ENCODE measurements around the gene TBX18.

The TBX18 gene

DNA sequence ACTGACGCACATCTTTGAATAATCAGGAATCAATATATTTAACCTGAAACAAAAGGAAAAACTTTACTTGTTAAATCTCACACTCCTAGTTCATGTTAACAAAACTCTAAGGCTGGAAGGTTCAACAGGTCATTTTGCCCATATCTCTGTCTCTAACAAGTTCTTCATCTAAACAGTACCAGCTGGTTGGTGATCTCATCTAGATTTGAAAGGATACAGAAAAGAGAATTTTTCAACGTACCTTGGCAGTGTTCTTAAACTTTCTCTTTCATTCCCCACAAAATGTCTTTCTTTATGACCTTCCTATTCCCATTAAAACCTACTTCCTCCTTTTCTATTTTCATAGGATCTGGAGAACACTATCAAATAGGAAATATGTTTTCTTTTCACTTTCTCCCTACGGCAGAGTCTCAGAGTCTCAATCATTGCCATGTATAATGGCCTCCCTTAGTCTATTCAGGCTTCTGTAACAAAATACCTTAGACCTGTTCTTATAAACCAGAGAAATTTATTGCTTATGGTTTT lies 111.3 kb downstream of the TBX18 start:
- Histone ChIP-seq H3K4me1 (ENCODE audit: control insufficient read depth in 2 of 2, insufficient read depth in 1 of 2, low read depth in 1 of 2, low read length in 2 of 2) (no peaks in the 10 kb centered on the region), H2AFZ (ENCODE audit: low read length) (no peak overlapping the region), H3K27ac (replicated peaks; ENCODE audit: low read length) (no peak overlapping the region), H2BK15ac (ENCODE audit: low read length) (no peak overlapping the region), H3K23ac (ENCODE audit: low read depth, low read length, poor library complexity) (no peak overlapping the region), H4K8ac (ENCODE audit: low read depth, low read length) (no peak overlapping the region), H2AK5ac (ENCODE audit: low read depth, low read length) (no peak overlapping the region), H3K9me3 (replicated peaks in 1 of 2; ENCODE audit: control insufficient read depth in 2 of 2, insufficient read depth in 1 of 2, low read depth in 1 of 2, low read length in 2 of 2) (no peaks in the 10 kb centered on the region), H3K14ac (ENCODE audit: low read length) (no peak overlapping the region), H3K79me1 (ENCODE audit: low read depth, low read length) (no peaks in the 10 kb centered on the region), H3K36me3 (replicated peaks in 1 of 2; ENCODE audit: control insufficient read depth in 2 of 2, insufficient read depth in 2 of 2, low read length in 2 of 2) (no peaks in the 10 kb centered on the region), H2BK5ac (ENCODE audit: low read length) (no peak overlapping the region), H3K4me2 (ENCODE audit: insufficient read depth, low read length, poor library complexity, severe bottlenecking) (no peak overlapping the region), H3K4me3 (ENCODE audit: low read length in 2 of 2) (no peak overlapping the region), H3K27me3 (ENCODE audit: control insufficient read depth in 3 of 3, insufficient read depth in 3 of 3, low read depth in 1 of 3, low read length in 3 of 3) (no peaks in the 10 kb centered on the region), H3K18ac (ENCODE audit: low read length) (no peak overlapping the region), H3K4ac (ENCODE audit: low read length) (no peak overlapping the region), H2BK12ac (ENCODE audit: low read length) (no peak overlapping the region), H3K9ac (ENCODE audit: low read depth, low read length, poor library complexity) (no peak overlapping the region), H4K91ac (ENCODE audit: low read depth, low read length, poor library complexity) (no peak overlapping the region), H2BK120ac (ENCODE audit: low read depth, low read length) (no peak overlapping the region)
- no CpG with 5 or more reads among the region's 3 CpGs for WGBS, 2 donors (ENCODE audit: extremely low coverage in 2 of 2, insufficient read length in 2 of 2, insufficient replicate concordance in 1 of 2)
- DNase-seq (ENCODE audit: low spot score) = no peak

DNA sequence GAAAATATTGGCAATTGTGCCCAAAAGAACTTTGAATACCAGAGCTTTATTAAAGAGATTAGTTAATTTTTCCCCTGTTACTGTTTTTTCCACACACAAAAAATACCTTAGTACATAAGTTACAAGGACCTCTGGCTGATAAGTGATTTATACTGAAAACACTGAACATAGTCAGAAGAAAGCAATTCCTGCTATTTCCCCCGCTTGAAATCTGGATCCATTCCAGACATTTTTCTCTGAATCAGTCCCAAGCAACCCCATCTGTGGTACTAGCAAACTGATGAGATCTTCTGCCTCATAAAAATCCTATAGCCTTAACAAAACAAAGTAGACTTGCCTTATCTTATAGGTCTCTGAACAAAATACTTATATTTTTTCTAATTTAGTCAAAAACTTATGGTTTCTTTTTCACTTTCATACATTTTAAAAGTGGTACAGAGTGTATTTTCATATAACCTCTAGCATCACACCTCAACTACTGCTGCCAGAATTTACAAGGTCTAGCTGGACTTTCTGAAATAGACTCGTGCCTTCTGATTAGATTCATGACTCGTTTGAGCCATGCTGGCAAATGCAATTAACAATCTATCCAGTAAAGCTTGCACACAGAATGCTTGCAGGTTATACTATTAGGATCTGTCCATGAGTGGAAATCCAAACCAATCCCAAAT lies 111.9 kb downstream of the TBX18 start:
- DNase-seq (ENCODE audit: low spot score) = no peak
- Histone ChIP-seq H3K18ac (ENCODE audit: low read length) (no peak overlapping the region), H3K4me1 (ENCODE audit: control insufficient read depth in 2 of 2, insufficient read depth in 1 of 2, low read depth in 1 of 2, low read length in 2 of 2) (no peaks in the 10 kb centered on the region), H3K4me3 (ENCODE audit: low read length in 2 of 2) (no peak overlapping the region), H4K91ac (ENCODE audit: low read depth, low read length, poor library complexity) (no peak overlapping the region), H3K9me3 (replicated peaks in 1 of 2; ENCODE audit: control insufficient read depth in 2 of 2, insufficient read depth in 1 of 2, low read depth in 1 of 2, low read length in 2 of 2) (no peaks in the 10 kb centered on the region), H3K36me3 (replicated peaks in 1 of 2; ENCODE audit: control insufficient read depth in 2 of 2, insufficient read depth in 2 of 2, low read length in 2 of 2) (no peaks in the 10 kb centered on the region), H3K79me1 (ENCODE audit: low read depth, low read length) (no peaks in the 10 kb centered on the region), H2BK5ac (ENCODE audit: low read length) (no peak overlapping the region), H3K14ac (ENCODE audit: low read length) (no peak overlapping the region), H2BK120ac (ENCODE audit: low read depth, low read length) (no peak overlapping the region), H3K4me2 (ENCODE audit: insufficient read depth, low read length, poor library complexity, severe bottlenecking) (no peak overlapping the region), H2BK15ac (ENCODE audit: low read length) (no peak overlapping the region), H4K8ac (ENCODE audit: low read depth, low read length) (no peak overlapping the region), H3K4ac (ENCODE audit: low read length) (no peak overlapping the region), H3K27me3 (ENCODE audit: control insufficient read depth in 3 of 3, insufficient read depth in 3 of 3, low read depth in 1 of 3, low read length in 3 of 3) (no peaks in the 10 kb centered on the region), H2AFZ (ENCODE audit: low read length) (no peak overlapping the region), H3K9ac (ENCODE audit: low read depth, low read length, poor library complexity) (no peak overlapping the region), H3K23ac (ENCODE audit: low read depth, low read length, poor library complexity) (no peak overlapping the region), H3K27ac (replicated peaks; ENCODE audit: low read length) (no peak overlapping the region), H2BK12ac (ENCODE audit: low read length) (no peak overlapping the region), H2AK5ac (ENCODE audit: low read depth, low read length) (no peak overlapping the region)
- no CpG with 5 or more reads among the region's 3 CpGs for WGBS, 2 donors (ENCODE audit: extremely low coverage in 2 of 2, insufficient read length in 2 of 2, insufficient replicate concordance in 1 of 2)

DNA sequence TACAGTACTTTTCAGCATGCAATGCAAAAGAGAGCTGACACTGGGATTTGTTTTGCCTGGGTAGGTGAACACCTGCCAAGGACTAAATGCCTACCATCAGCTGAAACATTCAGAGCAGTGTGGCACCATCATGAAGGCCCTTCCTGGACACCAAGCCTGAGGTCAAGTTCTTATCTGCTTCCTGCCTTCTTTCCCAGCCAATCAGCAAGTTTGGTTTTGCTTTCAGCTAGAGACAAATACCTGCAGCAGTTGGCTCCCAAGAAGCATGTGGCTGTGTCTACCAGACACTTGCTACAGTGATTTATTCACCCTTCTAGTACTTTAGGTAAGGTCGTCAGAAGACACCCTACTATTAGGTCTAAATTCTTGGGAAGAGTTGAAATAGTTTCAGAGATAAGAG lies 112.8 kb downstream of the TBX18 start:
- Histone ChIP-seq H3K4me2 (ENCODE audit: insufficient read depth, low read length, poor library complexity, severe bottlenecking) (no peak overlapping the region), H2BK12ac (ENCODE audit: low read length) (no peak overlapping the region), H2BK15ac (ENCODE audit: low read length) (no peak overlapping the region), H2BK120ac (ENCODE audit: low read depth, low read length) (no peak overlapping the region), H2AFZ (ENCODE audit: low read length) (no peak overlapping the region), H2BK5ac (ENCODE audit: low read length) (no peak overlapping the region), H3K9me3 (replicated peaks in 1 of 2; ENCODE audit: control insufficient read depth in 2 of 2, insufficient read depth in 1 of 2, low read depth in 1 of 2, low read length in 2 of 2) (no peaks in the 10 kb centered on the region), H4K91ac (ENCODE audit: low read depth, low read length, poor library complexity) (no peak overlapping the region), H3K4me3 (ENCODE audit: low read length in 2 of 2) (no peak overlapping the region), H3K36me3 (replicated peaks in 1 of 2; ENCODE audit: control insufficient read depth in 2 of 2, insufficient read depth in 2 of 2, low read length in 2 of 2) (no peaks in the 10 kb centered on the region), H3K9ac (ENCODE audit: low read depth, low read length, poor library complexity) (no peak overlapping the region), H3K27ac (replicated peaks; ENCODE audit: low read length) (no peak overlapping the region), H2AK5ac (ENCODE audit: low read depth, low read length) (no peak overlapping the region), H3K27me3 (ENCODE audit: control insufficient read depth in 3 of 3, insufficient read depth in 3 of 3, low read depth in 1 of 3, low read length in 3 of 3) (no peaks in the 10 kb centered on the region), H3K79me1 (ENCODE audit: low read depth, low read length) (no peaks in the 10 kb centered on the region), H4K8ac (ENCODE audit: low read depth, low read length) (no peak overlapping the region), H3K14ac (ENCODE audit: low read length) (no peak overlapping the region), H3K23ac (ENCODE audit: low read depth, low read length, poor library complexity) (no peak overlapping the region), H3K4ac (ENCODE audit: low read length) (no peak overlapping the region), H3K18ac (ENCODE audit: low read length) (no peak overlapping the region), H3K4me1 (ENCODE audit: control insufficient read depth in 2 of 2, insufficient read depth in 1 of 2, low read depth in 1 of 2, low read length in 2 of 2) (no peaks in the 10 kb centered on the region)
- no peak for DNase-seq (ENCODE audit: low spot score)
- no CpG with 5 or more reads among the region's 1 CpG for WGBS, 2 donors (ENCODE audit: extremely low coverage in 2 of 2, insufficient read length in 2 of 2, insufficient replicate concordance in 1 of 2)

DNA sequence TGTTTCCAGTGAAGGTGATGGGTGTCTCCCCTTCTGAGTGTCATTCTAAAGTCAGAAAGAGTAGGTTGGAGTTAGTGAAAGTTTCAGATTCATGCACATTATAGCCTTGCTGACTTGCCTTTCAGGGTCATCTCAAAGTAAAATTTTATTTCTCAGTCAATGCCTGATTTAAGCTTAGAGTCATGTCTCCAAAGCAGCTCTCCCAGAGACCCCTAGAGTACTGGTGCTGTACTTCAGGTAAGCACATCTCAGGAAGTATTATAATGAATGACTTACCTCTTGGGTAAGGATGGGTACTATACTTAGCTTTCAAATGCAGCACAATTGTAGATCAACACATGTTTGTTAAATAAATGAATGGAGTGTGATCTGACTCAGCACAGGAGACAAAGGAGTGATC lies 116.0 kb downstream of the TBX18 start:
- Histone ChIP-seq H3K14ac (ENCODE audit: low read length) (no peak overlapping the region), H3K23ac (ENCODE audit: low read depth, low read length, poor library complexity) (no peak overlapping the region), H4K8ac (ENCODE audit: low read depth, low read length) (no peak overlapping the region), H3K18ac (ENCODE audit: low read length) (no peak overlapping the region), H3K4me1 (ENCODE audit: control insufficient read depth in 2 of 2, insufficient read depth in 1 of 2, low read depth in 1 of 2, low read length in 2 of 2) (no peaks in the 10 kb centered on the region), H3K4me3 (ENCODE audit: low read length in 2 of 2) (no peak overlapping the region), H3K36me3 (replicated peaks in 1 of 2; ENCODE audit: control insufficient read depth in 2 of 2, insufficient read depth in 2 of 2, low read length in 2 of 2) (no peaks in the 10 kb centered on the region), H3K9me3 (replicated peaks in 1 of 2; ENCODE audit: control insufficient read depth in 2 of 2, insufficient read depth in 1 of 2, low read depth in 1 of 2, low read length in 2 of 2) (no peaks in the 10 kb centered on the region), H2BK15ac (ENCODE audit: low read length) (no peak overlapping the region), H3K9ac (ENCODE audit: low read depth, low read length, poor library complexity) (no peak overlapping the region), H2AFZ (ENCODE audit: low read length) (no peak overlapping the region), H2BK5ac (ENCODE audit: low read length) (no peak overlapping the region), H3K4ac (ENCODE audit: low read length) (no peak overlapping the region), H2BK12ac (ENCODE audit: low read length) (no peak overlapping the region), H3K27me3 (ENCODE audit: control insufficient read depth in 3 of 3, insufficient read depth in 3 of 3, low read depth in 1 of 3, low read length in 3 of 3) (no peaks in the 10 kb centered on the region), H2BK120ac (ENCODE audit: low read depth, low read length) (no peak overlapping the region), H3K79me1 (ENCODE audit: low read depth, low read length) (no peaks in the 10 kb centered on the region), H3K27ac (replicated peaks; ENCODE audit: low read length) (no peak overlapping the region), H3K4me2 (ENCODE audit: insufficient read depth, low read length, poor library complexity, severe bottlenecking) (no peak overlapping the region), H4K91ac (ENCODE audit: low read depth, low read length, poor library complexity) (no peak overlapping the region), H2AK5ac (ENCODE audit: low read depth, low read length) (no peak overlapping the region)
- no peak for DNase-seq (ENCODE audit: low spot score)

Data from neuronal stem cell (in vitro differentiated cells).